Coronary artery (tissue), 2 donors: ENCODE results near the gene JADE2.

Source experiments
- DNase-seq: peaks from one replicate; pipeline ENCODE4 v3.0.0-alpha.2; 2017; ENCODE audit warnings: low spot score
- H3K27ac ChIP-seq, 2 donors: fragments of 200-600 bp; sonication (generic); one replicate each; pipeline ENCODE4 v1.5.1; 2016 to 2019
- H3K4me3 ChIP-seq: fragments of 200-600 bp; sonication (generic); 2 replicates; pipeline ENCODE4 v1.5.1; 2016; ENCODE audit warnings: mild to moderate bottlenecking, moderate library complexity
- CTCF ChIP-seq: fragments of 200-600 bp; sonication (generic); IDR thresholded peaks from one replicate; pipeline ENCODE4 v1.5.1; 2019; ENCODE audit warnings: antibody characterized with exemption

The JADE2 gene

DNA sequence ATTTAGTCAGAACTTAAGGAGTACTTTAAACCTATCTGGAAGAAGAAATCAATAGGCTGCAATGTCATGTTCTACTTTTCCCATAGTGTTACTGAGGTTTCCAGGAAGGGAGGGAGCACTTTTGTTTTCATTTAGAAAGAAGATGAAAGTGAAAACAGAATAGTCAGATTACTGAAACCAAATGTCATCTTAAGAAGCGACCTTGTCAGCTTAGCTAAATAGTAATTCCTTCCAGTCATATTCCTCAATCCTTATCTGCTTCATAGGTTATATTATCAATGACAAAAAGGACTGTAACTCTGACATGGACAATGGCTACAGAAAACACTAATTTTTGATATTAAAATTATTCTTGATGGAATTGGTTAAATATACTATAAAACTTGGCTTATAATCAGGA is 79.4 kb downstream of the JADE2 start:
- DNase-seq = no peak
- H3K4me3 ChIP-seq = no peak overlapping the region
- no peak for TF ChIP-seq CTCF
- no peak overlapping the region for H3K27ac ChIP-seq

DNA sequence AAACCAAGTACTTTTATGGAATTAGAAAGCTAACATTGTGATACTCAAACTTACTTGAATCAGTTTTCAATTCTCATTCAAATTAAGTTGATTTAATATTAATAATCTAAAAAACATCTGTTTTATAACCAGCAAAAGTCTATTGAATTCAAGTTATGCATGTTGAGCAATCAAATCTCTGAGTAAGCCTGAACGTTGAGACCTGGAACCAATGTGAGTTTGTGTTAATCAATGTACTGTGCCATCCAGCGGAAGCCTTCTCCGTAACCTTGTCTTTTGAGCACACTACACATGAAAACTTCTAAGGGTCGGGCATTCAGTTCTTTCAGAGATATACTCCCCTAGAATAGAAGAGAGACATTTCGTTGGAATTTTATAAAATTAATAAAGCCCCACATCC is 81.3 kb downstream of the JADE2 start:
- no peak for DNase-seq
- H3K4me3 ChIP-seq = no peak overlapping the region
- no peak overlapping the region for H3K27ac ChIP-seq
- TF ChIP-seq CTCF = no peak

DNA sequence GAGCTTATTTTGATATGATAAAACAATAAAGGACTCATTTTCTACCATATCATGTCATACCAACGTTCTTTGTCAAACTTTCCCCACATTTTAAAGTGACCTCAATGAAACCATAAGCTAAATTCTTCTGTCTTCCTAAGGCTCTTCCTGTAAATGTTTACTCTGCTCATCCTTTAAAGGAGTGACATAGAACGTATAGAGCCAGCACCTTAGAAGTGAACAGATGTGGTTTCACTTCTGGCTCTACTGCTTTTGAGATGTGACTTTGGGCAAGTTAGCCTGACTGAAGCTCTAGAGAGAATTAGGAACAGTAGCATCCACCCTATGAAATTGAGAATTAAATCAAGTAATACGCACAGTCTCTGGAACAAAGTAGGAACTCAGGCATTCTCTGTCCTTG is 83.1 kb downstream of the JADE2 start:
- no peak for DNase-seq
- no peak for TF ChIP-seq CTCF
- H3K4me3 ChIP-seq = no peak overlapping the region
- no peak overlapping the region for H3K27ac ChIP-seq

DNA sequence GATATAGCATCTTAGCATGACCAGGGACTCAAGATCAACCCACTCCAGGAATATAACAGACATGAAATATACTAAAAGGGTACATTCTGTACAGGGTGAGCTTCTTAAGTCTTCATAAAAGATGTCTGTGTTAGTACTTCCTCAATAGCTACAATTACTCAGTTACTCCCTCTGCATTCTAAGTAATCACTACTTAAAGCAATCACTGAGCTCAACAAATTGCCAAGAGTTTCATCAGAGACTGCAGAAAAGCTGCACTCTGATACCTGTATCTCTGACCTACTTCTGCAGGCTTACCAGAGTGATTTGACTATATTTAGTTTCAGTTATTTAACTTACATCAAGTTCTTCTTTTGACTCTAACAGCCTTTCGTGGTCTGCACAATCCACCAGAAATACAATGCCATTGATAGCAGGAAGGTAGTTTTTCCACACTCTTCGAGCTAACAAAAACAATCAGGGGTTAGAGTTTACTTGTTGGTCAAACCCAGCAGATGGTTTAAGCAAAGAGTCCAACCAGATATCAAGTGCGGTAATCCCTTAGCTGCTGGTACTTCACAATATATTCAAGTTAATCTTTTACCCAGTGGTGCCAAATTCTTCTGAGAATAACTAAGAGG is 83.9 kb downstream of the JADE2 start:
- TF ChIP-seq CTCF = no peak
- H3K27ac ChIP-seq = no peak overlapping the region
- H3K4me3 ChIP-seq = no peak overlapping the region
- DNase-seq = no peak

DNA sequence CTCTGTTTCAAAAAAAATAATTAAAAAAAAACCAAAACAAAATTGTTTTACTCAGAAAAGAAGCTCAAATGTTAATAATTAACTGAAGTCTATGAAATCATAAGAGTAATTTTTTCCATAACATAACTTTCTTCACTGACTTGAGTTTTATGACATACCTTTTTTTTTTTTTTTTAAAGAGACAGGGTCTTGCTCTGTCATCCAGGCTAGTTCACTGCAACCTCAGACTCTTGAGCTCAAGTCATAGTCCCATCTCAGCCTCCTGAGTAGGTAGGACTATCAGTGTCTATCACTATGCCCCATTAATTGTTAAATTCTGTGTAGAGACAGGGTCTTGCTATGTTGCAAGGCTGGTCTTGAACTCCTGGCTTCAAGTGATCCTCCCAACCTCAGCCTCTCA is 85.3 kb downstream of the JADE2 start:
- no peak for TF ChIP-seq CTCF
- no peak overlapping the region for H3K27ac ChIP-seq
- no peak overlapping the region for H3K4me3 ChIP-seq

GRCh38 chr5:134611515-134611914 is 86.0 kb downstream of the JADE2 start:
- no peak overlapping the region for H3K4me3 ChIP-seq
- H3K27ac ChIP-seq = no peak overlapping the region
- TF ChIP-seq CTCF = no peak
- no peak for DNase-seq

More for the DNA sequence above, 85.3 kb downstream of the JADE2 start:
- DNase-seq = no peak

- DNase-seq = no peak
- H3K4me3 ChIP-seq = no peak overlapping the region
- no peak overlapping the region for H3K27ac ChIP-seq
- TF ChIP-seq CTCF = no peak
Observed at GRCh38 chr5:134614450-134615085, 89.1 kb downstream of the JADE2 start.
